Stomach (tissue), 9 donors: ENCODE data around the gene DNAJC17. TPM values are rescaled to one million over a fixed set of nuclear protein-coding genes. Genes with fewer than 3 reads are reported as not detected.
A peak's percentile ranks its signal among the peaks of the same experiment; 100 is the strongest.

Experiments used
- DNase-seq, 2 donors: peaks; one replicate each; pipeline versions ENCODE4 v3.0.0 to v3.0.0-alpha.2; 2013 to 2019
- H3K27ac ChIP-seq, 5 donors: fragments of 200-600 bp in 4 of 5; sonication (generic) in 4 of 5; one replicate each; pipeline ENCODE4 v1.5.1; 2013 to 2019; ENCODE audit warnings: mild to moderate bottlenecking in 1 of 5, moderate library complexity in 1 of 5
- H3K27me3 ChIP-seq, 3 donors: fragments of 200-600 bp; sonication (generic); one replicate each; pipeline ENCODE4 v1.5.1; 2017 to 2019; ENCODE audit warnings: mixed run types in 1 of 3
- H3K36me3 ChIP-seq, 4 donors: fragments of 200-600 bp; sonication (generic); 1 replicate in 3 of 4; 2 replicates in 1 of 4; pipeline ENCODE4 v1.5.1; 2016 to 2019
- H3K4me1 ChIP-seq, 4 donors: fragments of 200-600 bp; sonication (generic); one replicate each; pipeline ENCODE4 v1.5.1; 2016 to 2019
- H3K4me3 ChIP-seq, 4 donors: fragments of 200-600 bp; sonication (generic) in 3 of 4; one replicate each; pipeline ENCODE4 v1.5.1; 2016 to 2019; ENCODE audit warnings: mild to moderate bottlenecking in 1 of 4
- H3K9me3 ChIP-seq, 4 donors: fragments of 200-600 bp; sonication (generic); one replicate each; pipeline ENCODE4 v1.5.1; 2016 to 2019
- EP300 ChIP-seq: sonication (generic); formaldehyde crosslinking; IDR thresholded peaks from one replicate; pipeline ENCODE4 v1.6.1; 2017; ENCODE audit warnings: antibody characterized with exemption
- POLR2A ChIP-seq, 4 donors: fragments of 450-650 bp; IDR thresholded peaks; one replicate each; pipeline ENCODE4 v1.6.1; 2016; ENCODE audit warnings: antibody characterized with exemption in 4 of 4, control low read depth in 2 of 4, mild to moderate bottlenecking in 1 of 4, moderate library complexity in 1 of 4
- POLR2AphosphoS5 ChIP-seq, 3 donors: sonication (generic); formaldehyde crosslinking; IDR thresholded peaks; one replicate each; pipeline ENCODE4 v1.6.1; 2016; ENCODE audit warnings: antibody characterized with exemption in 3 of 3
- WGBS, 5 donors: extraction: QIAGEN DNeasy Blood & Tissue Kit in 3 of 5; methylation state at CpG; one replicate each; pipeline versions ENCODE4 v1.1.5 to v1.1.7; 2013 to 2018; 5-methylcytosine and 5-hydroxymethylcytosine counted together
- intact Hi-C: fragments of 100-400 bp; cut with DNase I; formaldehyde crosslinking; loops from one replicate; pipeline ENCODE4 v1.15.1; 2023; ENCODE audit warnings: low total_unique reads
- polyA plus RNA-seq, 3 donors: library from polyadenylated mRNA; stranded (reverse); fragments of 200-250 nt; gene quantifications; one replicate each; pipeline ENCODE4 v1.2.3, GENCODE V29; 2013
- total RNA-seq, 5 donors: library from RNA; depleted of rRNA; stranded (reverse); fragments of >200 nt; gene quantifications; one replicate each; pipeline versions ENCODE4 v1.1.0 to v1.2.3, GENCODE V29; 2014 to 2016
- TF ChIP-seq, protein P1 (sequence below), 7 experiments: fragments of 450-650 bp in 4 of 7; fragments of 200-600 bp in 3 of 7; sonication (generic) in 3 of 7; IDR thresholded peaks; one replicate each; pipeline ENCODE4 v1.5.1; 2016 to 2019; ENCODE audit warnings: antibody characterized with exemption in 7 of 7, control low read depth in 2 of 7, mild to moderate bottlenecking in 1 of 7
- donor health status: healthy with polysubstance abuse.
- donor health status: Bipolar disorder and iron deficiency.
- donor health status: healthy.

DNAJC17 gene
- total and polyA plus RNA-seq, 8 donors: 11.0 to 66.7 (median 43.7) TPM

DNA sequence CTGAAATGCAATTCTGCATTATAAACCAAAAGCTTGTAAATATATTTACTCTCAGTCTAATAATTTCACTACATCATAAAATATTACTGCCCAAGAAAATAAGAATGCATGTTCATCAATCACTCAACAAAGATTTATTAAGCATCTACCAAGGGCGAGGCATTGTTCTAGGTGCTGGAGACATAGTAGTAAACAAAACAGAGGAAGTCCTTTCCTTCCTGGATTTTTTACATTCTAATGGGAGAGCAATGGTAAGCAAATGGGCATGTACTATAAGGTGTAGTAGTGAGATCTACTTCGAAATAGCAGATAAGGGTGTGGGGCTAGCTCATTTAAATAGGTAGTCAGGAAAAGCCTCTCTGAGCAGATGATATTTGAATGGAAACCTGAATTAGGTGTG lies 11.2 kb downstream of the DNAJC17 start:
- peaks cover 13 to 60% (median 40%) of the 10 kb centered on the region in 4 donors for H3K4me1 ChIP-seq
- H3K9me3 ChIP-seq: no peaks in the 10 kb centered on the region
- no peak overlapping the region for H3K4me3 ChIP-seq
- no peak for DNase-seq
- TF ChIP-seq EP300 (no peak), POLR2A (IDR thresholded peaks at IDR 0.05) (no peak), POLR2AphosphoS5 (IDR thresholded peaks at IDR 0.05) (no peak)
- TF ChIP-seq, protein P1, sequence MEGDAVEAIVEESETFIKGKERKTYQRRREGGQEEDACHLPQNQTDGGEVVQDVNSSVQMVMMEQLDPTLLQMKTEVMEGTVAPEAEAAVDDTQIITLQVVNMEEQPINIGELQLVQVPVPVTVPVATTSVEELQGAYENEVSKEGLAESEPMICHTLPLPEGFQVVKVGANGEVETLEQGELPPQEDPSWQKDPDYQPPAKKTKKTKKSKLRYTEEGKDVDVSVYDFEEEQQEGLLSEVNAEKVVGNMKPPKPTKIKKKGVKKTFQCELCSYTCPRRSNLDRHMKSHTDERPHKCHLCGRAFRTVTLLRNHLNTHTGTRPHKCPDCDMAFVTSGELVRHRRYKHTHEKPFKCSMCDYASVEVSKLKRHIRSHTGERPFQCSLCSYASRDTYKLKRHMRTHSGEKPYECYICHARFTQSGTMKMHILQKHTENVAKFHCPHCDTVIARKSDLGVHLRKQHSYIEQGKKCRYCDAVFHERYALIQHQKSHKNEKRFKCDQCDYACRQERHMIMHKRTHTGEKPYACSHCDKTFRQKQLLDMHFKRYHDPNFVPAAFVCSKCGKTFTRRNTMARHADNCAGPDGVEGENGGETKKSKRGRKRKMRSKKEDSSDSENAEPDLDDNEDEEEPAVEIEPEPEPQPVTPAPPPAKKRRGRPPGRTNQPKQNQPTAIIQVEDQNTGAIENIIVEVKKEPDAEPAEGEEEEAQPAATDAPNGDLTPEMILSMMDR (IDR thresholded peaks at IDR 0.05): no peak
- H3K36me3 ChIP-seq: peaks cover 0 to 23% (median 9%) of the 10 kb centered on the region in 4 donors
- intact Hi-C loops: no loop called here
- 54 to 68% (median 56%) methylated on average over 2 of the region's 2 CpGs for WGBS, 5 donors
- peak overlapping the region in 3 of 5 donors; percentile 10 to 35 (median 13) for H3K27ac ChIP-seq
- no peaks in the 10 kb centered on the region for H3K27me3 ChIP-seq

- 35 to 48% (median 41%) methylated on average over 9 of the region's 9 CpGs for WGBS, 5 donors
Measured at GRCh38 chr15:40793216-40793989, 13.9 kb downstream of the DNAJC17 start.

GRCh38 chr15:40792394-40792793 lies 14.9 kb downstream of the DNAJC17 start:
- WGBS, 5 donors: 76 to 98% (median 94%) methylated on average over 3 of the region's 3 CpGs
- TF ChIP-seq, protein P1 (IDR thresholded peaks at IDR 0.05): no peak
- no peak for TF ChIP-seq POLR2AphosphoS5 (IDR thresholded peaks at IDR 0.05)
- H3K9me3 ChIP-seq: no peaks in the 10 kb centered on the region
- H3K36me3 ChIP-seq: peaks cover 0 to 23% (median 12%) of the 10 kb centered on the region in 4 donors
- intact Hi-C loops: no loop called here
- H3K4me1 ChIP-seq: peaks cover 18 to 80% (median 62%) of the 10 kb centered on the region in 4 donors
- H3K27ac ChIP-seq: peak overlapping the region in 3 of 5 donors; percentile 20 to 54 (median 28)
- H3K4me3 ChIP-seq: no peak overlapping the region
- no peak for DNase-seq
- H3K27me3 ChIP-seq: no peaks in the 10 kb centered on the region

More at GRCh38 chr15:40793216-40793989, 13.9 kb downstream of the DNAJC17 start:
- no peak overlapping the region for H3K4me3 ChIP-seq
- peak; percentile 75 to 86 for DNase-seq
- H3K27ac ChIP-seq: peak overlapping the region; percentile 54 to 86 (median 63)
- no peaks in the 10 kb centered on the region for H3K9me3 ChIP-seq
- H3K36me3 ChIP-seq: peaks cover 0 to 26% (median 12%) of the 10 kb centered on the region in 4 donors
- no peaks in the 10 kb centered on the region for H3K27me3 ChIP-seq
- TF ChIP-seq, protein P1 (IDR thresholded peaks at IDR 0.05): no peak
- peak in 2 of 3 donors; percentile 62 to 85 for TF ChIP-seq POLR2AphosphoS5 (IDR thresholded peaks at IDR 0.05)
- intact Hi-C loops: no loop called here
- H3K4me1 ChIP-seq: peaks cover 12 to 78% (median 55%) of the 10 kb centered on the region in 4 donors

GRCh38 chr15:40790718-40791117 lies 16.6 kb downstream of the DNAJC17 start:
- Histone ChIP-seq H3K27ac (peak overlapping the region in 4 of 5 donors; percentile 12 to 92 (median 38)), H3K4me3 (no peak overlapping the region), H3K4me1 (peaks cover 25 to 87% (median 69%) of the 10 kb centered on the region in 4 donors), H3K27me3 (no peaks in the 10 kb centered on the region), H3K36me3 (peaks cover 0 to 23% (median 12%) of the 10 kb centered on the region in 4 donors), H3K9me3 (no peaks in the 10 kb centered on the region)
- TF ChIP-seq EP300 (no peak), POLR2AphosphoS5 (IDR thresholded peaks at IDR 0.05) (no peak), POLR2A (IDR thresholded peaks at IDR 0.05) (no peak)
- TF ChIP-seq, protein P1 (IDR thresholded peaks at IDR 0.05): no peak
- intact Hi-C loops: no loop called here
- WGBS, 5 donors: 52 to 68% (median 66%) methylated on average over 3 of the region's 3 CpGs
- DNase-seq: no peak
